HEK293T (cell line): ENCODE measurements around the gene WWOX.

Experiments
- CTCF ChIA-PET: fragments of 350-600 bp; formaldehyde crosslinking; extraction: SDS; loops from one replicate; lab custom pipeline; 2021; ENCODE audit warnings: antibody characterized with exemption, inconsistent platforms; lab: Yijun Ruan, JAX
- POLR2A ChIA-PET: fragments of 350-600 bp; formaldehyde crosslinking; extraction: SDS; loops from one replicate; lab custom pipeline; 2020; ENCODE audit warnings: antibody characterized with exemption, inconsistent platforms; lab: Yijun Ruan, JAX
- DNase-seq: peaks from one replicate; pipeline ENCODE4 v3.0.0; 2012; ENCODE audit warnings: mixed read lengths; ENCODE audit errors: extremely low spot score
- ARNT ChIP-seq: fragments of 450-650 bp; IDR thresholded peaks from 2 replicates; pipeline ENCODE4 v1.6.1; 2017; ENCODE audit warnings: mild to moderate bottlenecking
- BHLHE40 ChIP-seq: fragments of 450-650 bp; IDR thresholded peaks from 2 replicates; pipeline ENCODE4 v1.6.1; 2016; ENCODE audit warnings: mild to moderate bottlenecking, moderate library complexity, borderline replicate concordance
- CTBP1 ChIP-seq: fragments of 450-650 bp; IDR thresholded peaks from 2 replicates; pipeline ENCODE4 v1.6.1; 2016; ENCODE audit warnings: borderline replicate concordance
- ELF4 ChIP-seq: fragments of 450-650 bp; IDR thresholded peaks from 2 replicates; pipeline ENCODE4 v1.6.1; 2017; ENCODE audit warnings: antibody characterized with exemption
- FOXA1 ChIP-seq: fragments of 450-650 bp; IDR thresholded peaks from 2 replicates; pipeline ENCODE4 v1.6.1; 2016; ENCODE audit warnings: mild to moderate bottlenecking
- FOXK2 ChIP-seq: fragments of 450-650 bp; IDR thresholded peaks from 2 replicates; pipeline ENCODE4 v1.6.1; 2016; ENCODE audit warnings: mild to moderate bottlenecking
- FOXM1 ChIP-seq: fragments of 450-650 bp; IDR thresholded peaks from 2 replicates; pipeline ENCODE4 v1.6.1; 2017; ENCODE audit warnings: mild to moderate bottlenecking, borderline replicate concordance
- HDGF ChIP-seq: fragments of 450-650 bp; IDR thresholded peaks from 2 replicates; pipeline ENCODE4 v1.6.1; 2017; ENCODE audit warnings: antibody characterized with exemption, borderline replicate concordance
- L3MBTL2 ChIP-seq: fragments of 450-650 bp; conservative IDR thresholded peaks from 2 replicates; pipeline ENCODE4 v1.6.1; 2016; ENCODE audit warnings: mild to moderate bottlenecking
- LEF1 ChIP-seq: fragments of 450-650 bp; IDR thresholded peaks from 2 replicates; pipeline ENCODE4 v1.6.1; 2017; ENCODE audit warnings: mild to moderate bottlenecking, borderline replicate concordance
- NFRKB ChIP-seq: fragments of 450-650 bp; IDR thresholded peaks from 2 replicates; pipeline ENCODE4 v1.6.1; 2016; ENCODE audit warnings: mild to moderate bottlenecking, moderate library complexity
- SP1 ChIP-seq: fragments of 450-650 bp; IDR thresholded peaks from 2 replicates; pipeline ENCODE4 v1.6.1; 2017
- SUZ12 ChIP-seq: fragments of 450-650 bp; IDR thresholded peaks from 2 replicates; pipeline ENCODE4 v1.6.1; 2016; ENCODE audit warnings: mild to moderate bottlenecking
- TARDBP ChIP-seq: fragments of 450-650 bp; IDR thresholded peaks from 2 replicates; pipeline ENCODE4 v1.6.1; 2016
- ZNF384 ChIP-seq: fragments of 450-650 bp; IDR thresholded peaks from 2 replicates; pipeline ENCODE4 v1.6.1; 2016
- TF ChIP-seq, protein P1 (sequence below): fragments of 450-650 bp; IDR thresholded peaks from 2 replicates; pipeline ENCODE4 v1.6.1; 2016

WWOX gene

DNA sequence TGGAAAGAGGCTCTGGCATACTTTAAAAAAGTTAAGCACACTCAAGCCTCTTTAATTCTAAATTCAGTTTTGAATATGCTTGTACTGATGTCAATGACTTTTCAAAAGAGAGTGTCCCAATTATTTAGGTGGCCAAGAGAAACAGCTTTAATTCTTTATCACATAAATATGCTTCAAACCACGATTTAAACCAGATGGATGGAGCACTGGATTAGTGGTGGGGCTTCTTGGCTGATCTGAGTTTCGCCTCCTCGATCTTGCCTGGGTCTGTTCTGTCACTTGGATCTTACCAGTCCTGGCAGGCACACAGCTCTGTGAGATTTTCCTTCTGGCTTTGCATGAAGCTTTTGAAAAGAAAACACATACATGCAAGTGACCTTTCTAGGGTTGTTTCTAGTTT, 1033.2 kb downstream of the WWOX start:
- CTCF ChIA-PET: no interaction called here
- TF ChIP-seq L3MBTL2 (no peak), SUZ12 (no peak), SP1 (no peak), TARDBP (no peak), ARNT (no peak)
- POLR2A ChIA-PET: no interaction called here
- no peak for DNase-seq

DNA sequence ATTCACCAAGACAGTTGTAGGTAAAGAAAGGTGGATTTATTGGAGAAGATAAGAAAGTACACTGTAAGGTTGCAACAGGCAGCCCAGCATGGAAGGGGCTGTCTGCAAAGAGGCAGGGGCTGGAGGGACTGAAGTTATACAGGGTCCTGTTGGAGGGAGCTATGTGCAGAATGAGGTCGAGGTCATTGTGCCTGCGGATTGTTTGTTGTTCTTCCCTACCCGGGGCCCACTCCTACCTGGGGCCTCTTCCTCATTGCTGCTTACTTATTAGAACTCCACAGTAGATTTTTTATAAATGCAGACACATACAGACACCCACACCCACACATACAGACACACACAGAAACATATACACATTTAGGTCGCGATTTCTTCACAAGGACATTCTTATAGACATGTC, 1034.8 kb downstream of the WWOX start:
- TF ChIP-seq ZNF384 (no peak), FOXA1 (no peak)
- CTCF ChIA-PET: interaction anchor here (0.6 kb wide), 1 partner anchor 849 kb away, joined by 5 read pairs; no protein-coding TSS in a partner anchor

DNA sequence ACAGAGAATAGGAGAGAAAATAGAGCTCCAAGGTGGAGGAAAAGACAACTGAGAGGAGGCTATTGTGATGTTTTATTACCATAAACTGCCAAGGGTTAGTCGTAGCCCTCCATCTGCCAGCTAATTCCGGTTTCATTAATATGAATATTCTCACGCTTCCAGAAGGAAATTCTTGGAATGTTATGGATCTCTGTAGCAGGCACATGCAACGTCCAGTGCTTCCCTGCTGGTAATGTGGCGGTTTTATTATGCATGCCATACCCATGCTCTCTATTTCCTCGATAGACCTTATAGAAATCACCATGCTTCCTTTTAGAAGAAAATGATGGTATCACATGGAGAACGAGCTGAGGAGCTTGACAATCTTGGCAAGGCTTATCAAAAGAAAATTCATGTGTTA, 1037.5 kb downstream of the WWOX start:
- no peak for DNase-seq
- TF ChIP-seq SP1: no peak
- no peak for TF ChIP-seq FOXM1
- no peak for TF ChIP-seq L3MBTL2
- TF ChIP-seq ZNF384: no peak
- TF ChIP-seq LEF1: no peak
- TF ChIP-seq, protein P1, sequence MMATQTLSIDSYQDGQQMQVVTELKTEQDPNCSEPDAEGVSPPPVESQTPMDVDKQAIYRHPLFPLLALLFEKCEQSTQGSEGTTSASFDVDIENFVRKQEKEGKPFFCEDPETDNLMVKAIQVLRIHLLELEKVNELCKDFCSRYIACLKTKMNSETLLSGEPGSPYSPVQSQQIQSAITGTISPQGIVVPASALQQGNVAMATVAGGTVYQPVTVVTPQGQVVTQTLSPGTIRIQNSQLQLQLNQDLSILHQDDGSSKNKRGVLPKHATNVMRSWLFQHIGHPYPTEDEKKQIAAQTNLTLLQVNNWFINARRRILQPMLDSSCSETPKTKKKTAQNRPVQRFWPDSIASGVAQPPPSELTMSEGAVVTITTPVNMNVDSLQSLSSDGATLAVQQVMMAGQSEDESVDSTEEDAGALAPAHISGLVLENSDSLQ: no peak
- TF ChIP-seq NFRKB: no peak
- no peak for TF ChIP-seq ARNT
- no peak for TF ChIP-seq SUZ12
- TF ChIP-seq FOXK2: no peak
- no peak for TF ChIP-seq ELF4
- TF ChIP-seq FOXA1: no peak
- no peak for TF ChIP-seq BHLHE40
- TF ChIP-seq TARDBP: no peak
- no peak for TF ChIP-seq HDGF
- ChIA-PET CTCF (interaction anchor here (0.5 to 0.6 kb wide), 2 partner anchors 149 to 266 kb away, joined by 3 to 6 read pairs; no protein-coding TSS in a partner anchor), POLR2A (no interaction called here)

More for the DNA sequence above, 1034.8 kb downstream of the WWOX start:
- POLR2A ChIA-PET: no interaction called here
- no peak for DNase-seq

DNA sequence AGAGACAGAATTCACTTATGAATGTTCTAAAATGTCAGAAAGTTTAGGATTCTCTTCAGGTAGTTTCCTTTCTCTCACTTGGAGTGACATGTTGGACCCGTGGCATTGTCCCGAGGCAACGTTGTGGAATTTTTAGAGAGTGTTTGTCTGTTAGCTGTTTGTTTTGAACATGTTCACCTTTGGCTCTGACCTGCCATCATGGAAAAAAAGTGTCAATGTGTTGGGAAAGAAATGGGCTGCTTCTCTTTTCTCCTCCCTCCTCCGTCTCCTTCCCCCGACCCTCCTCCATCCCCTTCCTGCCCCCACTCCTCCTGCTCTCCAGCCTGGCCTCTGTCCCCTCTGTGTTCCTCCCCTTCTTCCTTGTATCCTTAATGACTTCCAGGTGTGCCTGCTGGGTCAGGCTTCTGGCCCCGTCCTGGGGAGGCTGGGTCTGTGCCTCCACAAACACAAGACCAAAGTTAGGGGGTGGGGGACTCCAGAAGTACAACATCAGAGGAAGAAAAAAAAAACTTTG, 1038.0 kb downstream of the WWOX start:
- CTCF ChIA-PET: interaction anchor here (0.6 kb wide), 1 partner anchor 150 kb away, joined by 6 read pairs; no protein-coding TSS in a partner anchor
- TF ChIP-seq HDGF (no peak), ZNF384 (no peak), TARDBP (no peak), CTBP1 (no peak), BHLHE40 (no peak), ELF4 (no peak), L3MBTL2 (no peak), LEF1 (no peak), FOXM1 (no peak)
- TF ChIP-seq, protein P1: no peak
- POLR2A ChIA-PET: no interaction called here

DNA sequence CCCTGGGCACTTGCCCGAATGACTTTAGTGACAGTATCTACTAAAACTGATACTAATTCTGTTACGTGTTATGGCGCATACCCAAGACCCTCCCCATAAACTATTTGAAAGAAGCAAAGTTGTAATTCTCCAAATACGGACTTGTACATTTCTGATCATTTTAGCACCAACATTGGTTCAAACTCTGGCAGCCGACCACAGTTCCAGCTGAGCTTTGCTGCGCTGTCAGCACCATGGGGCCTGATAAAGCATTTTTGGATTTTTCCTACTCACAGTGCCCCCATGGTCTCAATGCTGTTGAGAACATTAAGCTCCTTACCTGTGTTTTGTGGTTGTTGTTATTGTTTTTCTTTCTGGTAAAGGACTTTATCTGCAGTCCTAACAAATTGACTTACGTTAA, 1040.3 kb downstream of the WWOX start:
- no peak for TF ChIP-seq TARDBP
- no peak for TF ChIP-seq ARNT
- TF ChIP-seq ELF4: no peak
- no peak for TF ChIP-seq FOXK2
- no peak for TF ChIP-seq HDGF
- TF ChIP-seq BHLHE40: no peak
- TF ChIP-seq, protein P1: no peak
- no peak for DNase-seq
- POLR2A ChIA-PET: no interaction called here
- CTCF ChIA-PET: no interaction called here

More for the DNA sequence above, 1038.0 kb downstream of the WWOX start:
- no peak for DNase-seq

DNA sequence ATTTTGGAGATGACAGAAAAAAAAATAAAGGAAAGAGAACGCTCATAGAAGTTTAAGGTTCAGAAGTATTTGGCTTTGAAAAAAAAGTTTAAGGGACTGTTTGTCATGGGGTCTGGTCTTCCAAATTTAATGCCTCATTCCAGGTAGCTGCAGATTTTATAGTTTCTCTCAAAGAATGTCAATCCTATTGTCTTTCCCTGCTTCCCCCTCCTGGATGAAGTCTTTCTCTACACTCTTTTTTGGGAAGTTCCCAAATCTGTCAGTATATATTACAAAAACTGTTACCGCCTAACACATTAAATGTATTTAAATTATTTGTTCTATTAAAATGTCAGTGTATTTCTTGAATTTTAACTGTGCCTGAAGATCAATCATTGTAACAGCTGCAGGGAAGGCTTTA, 1043.6 kb downstream of the WWOX start:
- CTCF ChIA-PET: interaction anchor here (0.6 kb wide), 1 partner anchor 222 kb away, joined by 3 read pairs; no protein-coding TSS in a partner anchor
- POLR2A ChIA-PET: no interaction called here
- TF ChIP-seq LEF1: no peak
- no peak for TF ChIP-seq FOXM1
- TF ChIP-seq NFRKB: no peak
- TF ChIP-seq, protein P1: no peak
- TF ChIP-seq FOXK2: no peak
- no peak for TF ChIP-seq CTBP1
- TF ChIP-seq ARNT: no peak
- TF ChIP-seq ELF4: no peak
- TF ChIP-seq SP1: no peak
- TF ChIP-seq ZNF384: no peak
- no peak for TF ChIP-seq BHLHE40
- no peak for TF ChIP-seq L3MBTL2
- TF ChIP-seq TARDBP: no peak
- TF ChIP-seq HDGF: no peak
- TF ChIP-seq SUZ12: no peak
- TF ChIP-seq FOXA1: no peak
- DNase-seq: no peak
